Uterus (tissue), 4 donors: ENCODE results near the gene PDE4D. TPM values are rescaled to one million over a fixed set of nuclear protein-coding genes. Genes with fewer than 3 reads are reported as not detected.

Experiments
- DNase-seq, 2 donors: peaks; one replicate each; pipeline ENCODE4 v3.0.0-alpha.2; 2019 to 2020
- H3K27ac ChIP-seq, 2 donors: fragments of 200-600 bp; sonication (generic); 1 replicate in 1 of 2; 2 replicates in 1 of 2; pipeline ENCODE4 v1.5.1; 2016 to 2018
- H3K27me3 ChIP-seq, 2 donors: fragments of 200-600 bp; sonication (generic); one replicate each; pipeline ENCODE4 v1.5.1; 2018 to 2019; ENCODE audit warnings: control low read depth in 1 of 2
- H3K36me3 ChIP-seq, 2 donors: fragments of 200-600 bp; sonication (generic); one replicate each; pipeline ENCODE4 v1.5.1; 2019; ENCODE audit warnings: control low read depth in 1 of 2
- H3K4me1 ChIP-seq, 2 donors: fragments of 200-600 bp; sonication (generic); one replicate each; pipeline ENCODE4 v1.5.1; 2018 to 2019; ENCODE audit warnings: control low read depth in 1 of 2
- H3K4me3 ChIP-seq, 2 donors: fragments of 200-600 bp; sonication (generic); 1 replicate in 1 of 2; 2 replicates in 1 of 2; pipeline ENCODE4 v1.5.1; 2018 to 2019; ENCODE audit warnings: mild to moderate bottlenecking in 1 of 2
- H3K9me3 ChIP-seq, 2 donors: fragments of 200-600 bp; sonication (generic); one replicate each; pipeline ENCODE4 v1.5.1; 2019; ENCODE audit warnings: control low read depth in 1 of 2
- CTCF ChIP-seq, 4 experiments: fragments of 200-600 bp in 2 of 4; fragments of 450-650 bp in 2 of 4; sonication (generic) in 2 of 4; IDR thresholded peaks; one replicate each; pipeline ENCODE4 v1.5.1; 2016 to 2019; ENCODE audit warnings: antibody characterized with exemption in 4 of 4, mild to moderate bottlenecking in 2 of 4, moderate library complexity in 1 of 4
- POLR2A ChIP-seq, 2 donors: fragments of 450-650 bp; IDR thresholded peaks; one replicate each; pipeline ENCODE4 v1.6.1; 2016; ENCODE audit warnings: antibody characterized with exemption in 2 of 2, mild to moderate bottlenecking in 1 of 2, moderate library complexity in 1 of 2
- intact Hi-C: fragments of 100-400 bp; cut with DNase I; formaldehyde crosslinking; loops from one replicate; pipeline ENCODE4 v1.15.1; 2023; ENCODE audit warnings: low total_unique reads
- total RNA-seq, 4 donors: library from RNA; depleted of rRNA in 3 of 4; stranded (reverse); fragments of >200 nt in 3 of 4; gene quantifications; one replicate each; pipeline versions ENCODE4 v1.1.0 to v1.2.4, GENCODE V29; 2014 to 2023
- donor health status: DM: yes; HTN: yes; CAD: no.

Gene PDE4D
- total RNA-seq, 4 donors from 2014 or later, result 27.1 to 77.0 (median 45.8) TPM

- DNase-seq, result no peak
- Histone ChIP-seq H3K9me3 (no peaks in the 10 kb centered on the region), H3K27ac (no peak overlapping the region), H3K4me1 (no peaks in the 10 kb centered on the region), H3K27me3 (no peaks in the 10 kb centered on the region), H3K4me3 (no peak overlapping the region), H3K36me3 (no peaks in the 10 kb centered on the region)
- intact Hi-C loops, result no loop called here
- TF ChIP-seq CTCF (IDR thresholded peaks at IDR 0.05) (no peak), POLR2A (IDR thresholded peaks at IDR 0.05) (no peak)
Observed at GRCh38 chr5:59279979-59280378, 613.5 kb downstream of the PDE4D start.

GRCh38 chr5:59276917-59277372, 616.6 kb downstream of the PDE4D start:
- DNase-seq, result no peak
- Histone ChIP-seq H3K27me3 (no peaks in the 10 kb centered on the region), H3K36me3 (no peaks in the 10 kb centered on the region), H3K27ac (peak overlapping the region; percentile 66 to 82), H3K4me3 (no peak overlapping the region), H3K9me3 (no peaks in the 10 kb centered on the region), H3K4me1 (no peaks in the 10 kb centered on the region)
- TF ChIP-seq POLR2A (IDR thresholded peaks at IDR 0.05) (no peak), CTCF (IDR thresholded peaks at IDR 0.05) (no peak)
- intact Hi-C loops, result no loop called here

GRCh38 chr5:59276325-59276675, 617.2 kb downstream of the PDE4D start:
- DNase-seq, result no peak
- intact Hi-C loops, result no loop called here
- Histone ChIP-seq H3K4me1 (no peaks in the 10 kb centered on the region), H3K36me3 (no peaks in the 10 kb centered on the region), H3K4me3 (peak overlapping the region; percentile 35 to 42), H3K27ac (peak overlapping the region; percentile 66 to 82), H3K27me3 (no peaks in the 10 kb centered on the region), H3K9me3 (no peaks in the 10 kb centered on the region)
- TF ChIP-seq CTCF (IDR thresholded peaks at IDR 0.05) (no peak), POLR2A (IDR thresholded peaks at IDR 0.05) (no peak)

- Histone ChIP-seq H3K36me3 (no peaks in the 10 kb centered on the region), H3K9me3 (no peaks in the 10 kb centered on the region), H3K27me3 (no peaks in the 10 kb centered on the region), H3K27ac (peak overlapping the region; percentile 66 to 82), H3K4me1 (no peaks in the 10 kb centered on the region), H3K4me3 (peak overlapping the region; percentile 35 to 42)
- intact Hi-C loops, result no loop called here
- no peak for TF ChIP-seq POLR2A (IDR thresholded peaks at IDR 0.05)
- peak; percentile 28 to 62 for DNase-seq
Observed at GRCh38 chr5:59275510-59276324, 617.8 kb downstream of the PDE4D start.

- Histone ChIP-seq H3K36me3 (no peaks in the 10 kb centered on the region), H3K27ac (peak overlapping the region; percentile 66 to 82), H3K9me3 (no peaks in the 10 kb centered on the region), H3K4me3 (peak overlapping the region; percentile 35 to 42), H3K27me3 (no peaks in the 10 kb centered on the region), H3K4me1 (no peaks in the 10 kb centered on the region)
- no peak for DNase-seq
- no peak for TF ChIP-seq POLR2A (IDR thresholded peaks at IDR 0.05)
- intact Hi-C loops, result no loop called here
Observed at GRCh38 chr5:59275170-59275509, 618.4 kb downstream of the PDE4D start.

- no peaks in the 10 kb centered on the region for H3K9me3 ChIP-seq
- intact Hi-C loops, result no loop called here
- no peaks in the 10 kb centered on the region for H3K4me1 ChIP-seq
- no peak for TF ChIP-seq POLR2A (IDR thresholded peaks at IDR 0.05)
- no peak for TF ChIP-seq CTCF (IDR thresholded peaks at IDR 0.05)
- DNase-seq, result no peak
- no peaks in the 10 kb centered on the region for H3K27me3 ChIP-seq
- H3K4me3 ChIP-seq, result peak overlapping the region; percentile 35 to 42
- H3K36me3 ChIP-seq, result no peaks in the 10 kb centered on the region
- H3K27ac ChIP-seq, result peak overlapping the region; percentile 44 to 66
Observed at GRCh38 chr5:59274106-59274636, 619.4 kb downstream of the PDE4D start.
